HG03159 (cell line): ENCODE measurements around the gene ATG7.

ENCODE experiments used
- ATAC-seq: cut with Tn5 transposase; IDR thresholded peaks from one replicate; pipeline ENCODE4 v1.9.1; 2021; ENCODE audit warnings: mild to moderate bottlenecking, moderate library complexity; ENCODE audit not compliant: unreplicated experiment

ATG7 gene

DNA sequence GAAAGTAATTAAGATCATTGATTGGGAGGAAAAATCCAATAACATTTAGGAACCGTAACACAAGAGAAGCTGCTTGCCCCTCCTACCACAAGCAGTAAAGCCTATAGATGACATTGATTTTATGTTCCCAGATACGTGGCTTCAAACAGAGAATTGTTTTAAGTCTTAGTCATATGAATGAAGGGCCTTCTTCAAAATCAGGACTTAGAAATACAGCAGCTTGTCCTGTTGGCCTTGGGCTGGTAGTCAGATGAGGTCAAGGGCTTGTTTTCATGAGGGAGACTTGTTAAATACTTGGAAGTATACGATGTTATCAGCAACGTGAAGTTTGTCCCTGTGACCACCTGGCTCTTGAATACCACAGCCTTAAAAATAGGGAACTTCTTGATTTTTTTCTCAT is 257.1 kb downstream of the ATG7 start:
- no peak for ATAC-seq

DNA sequence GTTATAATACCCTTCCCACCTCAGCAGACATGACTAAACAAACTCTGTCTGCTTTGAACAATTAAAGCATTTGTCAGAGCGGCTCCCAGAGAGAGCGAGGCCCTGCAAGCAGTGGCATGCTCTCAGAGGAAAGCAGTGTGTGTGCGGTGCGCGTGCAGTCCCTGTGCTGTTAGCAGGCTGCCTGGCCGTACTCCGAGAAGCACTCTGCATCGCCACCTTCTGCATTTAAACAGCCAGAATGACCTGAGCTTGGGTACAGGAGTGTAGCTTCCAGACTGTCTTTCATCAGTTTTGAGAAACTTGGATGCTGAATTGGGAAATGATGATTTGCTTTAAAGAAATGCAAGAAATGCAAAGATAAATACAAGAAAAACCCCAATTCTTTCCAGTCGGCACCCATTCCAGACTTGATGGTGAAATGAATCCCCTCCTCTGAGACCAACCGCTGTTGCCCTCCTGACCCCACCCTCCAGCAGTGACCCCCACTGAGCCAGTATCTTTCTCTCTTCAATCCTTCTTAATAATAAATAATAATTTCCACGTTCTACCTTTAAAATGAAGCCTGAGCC is 258.0 kb downstream of the ATG7 start:
- ATAC-seq, result no peak

DNA sequence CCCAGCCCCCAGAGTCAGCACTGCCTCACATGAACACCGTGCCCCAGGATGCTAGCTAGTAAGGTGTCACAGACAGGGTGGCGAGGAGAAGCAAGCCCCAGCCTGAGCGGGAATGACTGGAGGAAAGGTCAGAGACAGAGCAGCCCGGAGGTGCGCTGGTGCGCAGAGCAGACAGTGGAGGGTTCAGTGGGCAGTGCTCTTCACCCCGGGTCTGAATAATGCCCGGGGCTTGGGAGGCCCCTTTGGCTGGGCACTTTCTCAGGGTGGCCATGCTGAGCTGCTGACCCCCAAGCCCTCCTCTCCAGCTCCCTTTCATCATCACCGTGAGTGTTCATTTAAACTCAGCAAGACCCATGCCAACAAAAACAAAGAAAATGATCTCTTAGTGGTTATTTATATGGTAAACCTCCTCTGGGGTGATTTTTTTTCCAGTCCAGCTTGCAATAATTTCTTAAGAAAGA is 260.8 kb downstream of the ATG7 start:
- ATAC-seq, result no peak

DNA sequence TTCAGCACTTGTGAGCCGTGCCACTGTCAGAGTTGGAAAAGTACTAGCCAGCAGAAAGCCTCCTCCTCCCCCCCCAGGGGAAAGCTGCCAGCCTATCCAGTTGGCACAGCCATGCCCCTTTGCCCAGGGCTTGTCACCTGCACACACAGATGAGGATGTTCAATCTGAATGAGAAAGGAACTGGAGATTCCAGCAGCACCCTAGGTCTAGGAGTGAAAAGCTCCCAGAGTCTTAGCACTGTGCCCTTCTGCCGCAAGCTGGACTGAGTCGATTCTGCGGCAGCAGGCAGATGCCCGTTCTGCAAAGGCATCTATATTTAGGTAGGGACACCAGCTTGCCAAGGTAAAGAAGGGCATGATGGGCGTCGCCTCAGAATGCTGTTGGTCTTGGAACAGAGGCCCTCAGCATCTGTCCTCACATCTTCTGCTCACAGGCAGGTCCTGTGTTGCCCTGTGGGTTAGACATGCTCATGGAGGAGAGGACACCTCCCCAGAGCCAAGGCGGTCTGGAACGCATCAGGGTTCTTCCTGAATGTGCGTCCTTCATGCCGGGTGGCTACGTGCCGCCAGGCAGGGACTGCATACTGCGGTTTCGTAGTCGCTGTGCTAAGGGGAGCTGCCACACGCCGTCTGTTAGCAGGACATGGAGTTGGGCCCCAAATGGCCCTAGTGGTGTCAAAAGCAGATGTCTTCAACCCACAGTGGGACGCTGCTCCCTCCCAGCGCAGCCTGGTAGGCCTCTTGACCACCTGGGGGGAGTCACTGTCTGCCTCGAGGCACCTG is 262.0 kb downstream of the ATG7 start:
- no peak for ATAC-seq

DNA sequence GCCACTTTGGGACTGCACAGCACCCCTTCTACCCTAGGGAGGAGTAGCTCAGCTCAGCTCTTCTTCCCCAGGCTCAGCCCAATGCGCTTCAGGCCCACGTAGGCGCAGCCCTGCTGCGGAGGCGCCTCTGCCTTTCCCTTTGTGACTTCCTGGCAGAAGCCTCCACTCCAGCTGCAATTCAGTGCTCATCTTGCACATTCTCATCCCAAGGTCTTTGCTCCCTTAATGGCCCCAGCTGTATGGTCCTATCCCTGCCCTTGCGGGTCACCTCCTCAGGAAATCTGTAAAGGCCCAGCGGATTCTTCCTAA is 262.6 kb downstream of the ATG7 start:
- ATAC-seq, result no peak

DNA sequence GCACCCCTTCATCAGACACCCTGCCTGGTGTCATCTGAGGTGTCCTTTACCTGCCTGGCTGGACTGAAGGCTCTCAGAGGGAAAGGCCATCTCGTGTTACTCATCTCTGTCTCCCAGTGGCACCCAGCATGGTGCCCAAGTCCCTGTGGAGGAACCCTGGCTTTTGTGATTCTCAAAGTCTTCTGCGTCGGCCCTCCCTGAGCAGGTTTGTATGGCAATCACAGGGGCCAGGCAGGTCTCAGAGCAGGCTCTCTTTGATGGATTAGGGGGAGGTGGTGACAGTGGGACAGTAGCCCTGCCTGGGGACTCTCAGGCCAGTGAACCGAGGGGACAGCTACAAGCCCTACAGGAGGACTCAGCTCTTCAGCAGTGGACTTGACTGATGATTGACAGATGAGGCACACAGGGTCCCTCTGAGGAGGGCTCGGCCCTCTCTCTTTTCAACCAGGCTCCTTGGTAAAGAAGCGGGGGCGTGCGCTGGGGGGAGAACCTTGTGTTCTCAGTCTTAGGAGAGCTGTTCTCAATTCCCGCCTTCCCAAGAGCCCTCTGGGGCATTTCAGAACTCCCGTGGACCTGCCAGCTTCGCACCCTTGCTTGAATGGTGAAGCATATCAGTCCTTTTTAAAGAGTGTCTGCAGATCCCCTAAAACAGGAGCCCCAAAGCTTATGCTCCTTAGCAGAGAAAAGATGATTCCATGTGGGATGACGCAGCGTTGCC is 263.2 kb downstream of the ATG7 start:
- no peak for ATAC-seq

DNA sequence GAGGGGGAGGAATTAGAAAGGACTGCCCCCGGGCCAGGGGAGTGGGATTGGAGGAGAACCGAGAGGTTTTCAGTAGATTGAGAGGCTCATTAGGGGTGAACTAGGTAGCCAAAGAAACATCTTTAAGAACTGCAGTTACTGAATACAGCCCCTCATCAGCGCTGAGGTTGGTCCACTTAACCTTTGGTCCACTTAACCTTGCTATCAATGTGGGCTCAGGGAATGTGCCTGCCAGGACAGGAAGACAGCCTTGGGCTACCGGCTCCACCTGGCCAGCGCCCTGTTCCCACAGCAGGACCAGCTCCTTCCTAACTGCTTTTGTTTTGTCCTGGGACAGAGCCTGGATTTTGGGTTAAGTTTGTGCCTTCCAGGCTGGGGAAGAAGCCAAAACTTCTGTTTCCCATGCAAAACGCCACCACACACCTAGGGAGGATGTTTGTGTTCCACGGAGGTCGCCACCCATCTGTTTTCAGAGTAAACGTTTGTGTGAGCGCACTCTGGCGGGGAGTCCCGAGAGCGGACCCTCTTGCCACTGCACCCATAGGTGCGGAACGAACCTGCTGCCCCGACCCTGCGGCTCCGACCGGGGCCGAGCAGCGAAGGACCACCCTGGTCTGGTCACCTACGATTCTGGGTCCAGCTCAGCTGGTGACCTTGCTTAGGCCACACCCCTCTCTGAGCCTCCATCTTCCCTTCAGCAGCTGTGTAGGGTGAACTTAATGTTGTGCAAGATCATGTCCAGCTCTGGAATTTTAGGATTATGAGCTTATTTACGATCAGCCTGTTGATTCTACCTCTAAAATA is 264.1 kb downstream of the ATG7 start:
- ATAC-seq, result no peak

DNA sequence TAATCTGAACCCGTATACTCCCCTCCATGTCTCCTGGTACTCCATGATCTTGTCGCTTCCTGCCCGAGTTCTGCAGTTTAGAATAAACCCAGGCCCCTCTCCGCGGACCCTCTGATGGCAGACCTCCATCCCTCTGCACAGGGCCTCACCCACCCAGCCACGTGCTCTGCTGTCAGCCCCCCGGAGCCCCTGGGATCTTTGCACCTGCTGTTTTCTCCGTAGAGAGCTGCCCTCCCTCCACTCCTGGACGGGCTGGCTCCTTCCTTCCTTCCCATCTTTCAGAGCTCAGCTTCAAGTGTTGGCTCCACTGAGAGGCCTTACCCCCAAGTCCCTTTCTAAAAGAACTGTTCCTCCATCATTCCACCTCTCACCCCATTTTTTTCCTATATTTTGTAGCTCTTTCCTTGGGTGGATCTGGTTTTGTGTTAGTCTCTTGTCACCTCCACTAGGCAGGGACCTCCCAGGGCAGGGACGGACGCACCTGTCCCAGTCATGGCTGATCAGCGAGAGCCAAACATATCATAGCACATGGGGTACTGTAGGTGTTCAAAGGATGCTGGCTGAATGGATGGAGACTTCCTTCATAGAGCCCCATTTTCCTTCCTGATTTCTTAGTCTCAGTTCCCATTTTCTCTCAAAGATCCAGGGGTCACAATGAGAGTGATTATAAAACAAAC is 264.9 kb downstream of the ATG7 start:
- ATAC-seq, result no peak

DNA sequence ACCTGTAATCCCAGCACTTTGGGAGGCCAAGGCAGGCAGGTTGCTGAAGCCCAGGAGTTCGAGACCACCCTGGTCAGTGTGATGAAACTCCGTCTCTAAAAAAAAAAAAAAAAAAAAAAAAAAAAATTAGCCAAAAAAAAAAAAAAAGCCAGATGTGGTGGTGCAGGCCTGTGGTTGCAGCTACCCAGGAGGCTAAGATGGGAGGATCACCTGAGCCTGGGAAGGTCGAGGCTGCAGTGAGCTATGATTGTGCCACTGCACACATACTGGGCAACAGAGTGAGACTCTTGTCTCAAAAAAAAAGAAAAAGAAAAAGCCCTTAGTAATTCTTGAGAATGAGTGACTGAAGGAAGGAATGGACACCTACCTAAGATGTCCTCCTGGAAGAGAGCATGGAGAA is 266.4 kb downstream of the ATG7 start:
- ATAC-seq, result no peak

DNA sequence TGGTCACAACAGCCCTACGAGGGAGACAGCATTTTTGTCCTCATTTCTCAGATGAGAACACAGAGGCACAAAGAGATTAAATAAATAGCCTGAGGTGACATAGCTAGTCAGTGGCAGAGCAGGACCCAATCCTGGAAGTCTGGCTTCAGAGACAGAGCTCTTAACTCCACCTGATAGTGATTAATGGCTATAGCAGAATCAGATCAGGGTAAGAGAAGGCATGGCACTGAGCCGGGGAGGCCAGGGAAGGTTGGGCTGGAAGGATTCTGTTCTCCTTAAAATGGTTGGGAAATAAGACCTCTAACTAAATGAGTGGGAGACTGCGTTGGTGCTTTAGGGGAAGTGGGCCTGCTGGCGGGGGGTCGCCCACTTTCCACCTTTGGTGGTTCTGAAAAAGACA is 267.0 kb downstream of the ATG7 start:
- ATAC-seq, result no peak

DNA sequence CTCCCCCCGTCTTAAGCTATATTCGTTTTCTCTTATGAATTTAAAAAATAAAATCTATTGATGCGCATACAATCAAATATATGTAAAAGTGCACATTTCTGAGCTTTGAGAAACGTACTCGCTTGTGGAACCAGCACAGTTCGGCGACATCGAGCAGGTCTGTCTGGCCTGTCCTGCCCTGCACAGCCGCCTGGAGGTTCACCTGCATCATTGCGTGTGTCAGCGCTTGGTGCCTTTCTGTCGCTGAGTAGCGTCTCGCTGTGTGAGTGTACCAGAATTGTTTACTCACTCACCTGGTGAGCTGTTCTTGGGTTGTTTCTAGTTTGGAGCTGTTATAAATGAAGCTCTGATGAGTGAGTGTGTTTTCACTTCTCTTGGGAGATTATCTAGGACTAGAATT is 267.5 kb downstream of the ATG7 start:
- no peak for ATAC-seq

DNA sequence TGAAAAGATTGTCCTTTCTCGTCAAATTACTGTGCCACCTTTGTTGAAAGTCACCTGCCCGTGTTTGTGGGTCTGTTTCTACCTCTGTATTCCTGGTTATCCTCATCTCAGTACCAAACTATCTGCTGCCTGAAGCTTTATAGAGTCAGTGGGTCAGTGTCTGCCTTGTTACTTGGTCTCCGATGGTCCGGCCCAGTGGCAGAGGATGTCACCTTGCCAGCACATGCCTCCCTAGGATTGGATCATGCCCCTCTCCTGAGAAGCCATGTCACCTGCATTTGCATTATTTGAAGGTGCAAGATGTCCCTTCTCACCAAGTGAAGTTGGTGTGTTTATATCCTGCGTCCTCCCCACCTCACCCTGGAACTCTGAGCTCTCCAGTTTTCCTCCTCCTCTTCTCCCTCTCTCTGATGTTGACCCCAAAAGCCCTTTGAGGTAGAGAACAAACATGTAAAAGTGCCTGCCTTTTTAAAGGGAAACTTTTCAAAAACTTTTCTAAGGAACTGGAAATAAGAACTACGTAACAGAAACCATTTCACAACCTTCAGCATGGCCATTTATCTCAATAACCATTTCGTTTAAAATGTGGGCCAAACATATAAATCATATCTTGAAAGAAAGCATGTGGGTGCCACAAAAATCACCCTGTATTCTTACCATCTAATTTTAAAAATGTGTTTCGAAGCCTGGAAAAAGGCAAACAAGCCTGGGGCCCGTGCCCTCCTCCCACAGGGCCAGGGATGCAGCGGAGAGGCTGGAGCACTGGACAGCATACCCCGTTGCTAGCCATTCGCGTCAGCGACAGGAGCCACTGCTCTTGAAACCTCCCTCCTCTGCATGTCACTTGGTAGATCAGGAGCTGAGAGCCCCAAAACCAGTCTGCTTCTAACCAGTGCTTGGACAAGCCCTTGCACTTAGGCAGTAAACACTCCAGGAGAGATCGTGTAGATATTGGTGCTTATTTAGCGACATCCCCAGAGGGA is 269.4 kb downstream of the ATG7 start:
- no peak for ATAC-seq

DNA sequence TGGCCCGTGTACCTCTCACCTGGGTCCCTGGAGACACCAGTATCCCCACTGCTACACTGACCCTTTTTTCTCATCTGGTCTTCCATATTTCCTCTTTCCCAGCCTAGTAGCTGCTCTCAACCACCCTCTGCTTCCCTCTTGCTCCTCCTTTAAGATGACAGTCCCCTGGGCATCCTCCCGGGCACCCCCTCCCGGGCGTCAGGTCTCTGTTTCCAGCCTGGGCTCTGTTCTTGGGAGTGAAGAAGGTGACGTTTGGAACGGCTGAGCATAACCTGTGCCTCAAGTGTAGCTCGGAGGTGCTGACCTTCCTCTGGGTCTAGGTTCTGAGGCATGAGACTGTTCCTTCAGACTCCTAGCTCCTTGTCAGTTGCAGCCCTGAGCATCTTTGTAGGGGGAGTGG is 270.4 kb downstream of the ATG7 start:
- ATAC-seq, result no peak

DNA sequence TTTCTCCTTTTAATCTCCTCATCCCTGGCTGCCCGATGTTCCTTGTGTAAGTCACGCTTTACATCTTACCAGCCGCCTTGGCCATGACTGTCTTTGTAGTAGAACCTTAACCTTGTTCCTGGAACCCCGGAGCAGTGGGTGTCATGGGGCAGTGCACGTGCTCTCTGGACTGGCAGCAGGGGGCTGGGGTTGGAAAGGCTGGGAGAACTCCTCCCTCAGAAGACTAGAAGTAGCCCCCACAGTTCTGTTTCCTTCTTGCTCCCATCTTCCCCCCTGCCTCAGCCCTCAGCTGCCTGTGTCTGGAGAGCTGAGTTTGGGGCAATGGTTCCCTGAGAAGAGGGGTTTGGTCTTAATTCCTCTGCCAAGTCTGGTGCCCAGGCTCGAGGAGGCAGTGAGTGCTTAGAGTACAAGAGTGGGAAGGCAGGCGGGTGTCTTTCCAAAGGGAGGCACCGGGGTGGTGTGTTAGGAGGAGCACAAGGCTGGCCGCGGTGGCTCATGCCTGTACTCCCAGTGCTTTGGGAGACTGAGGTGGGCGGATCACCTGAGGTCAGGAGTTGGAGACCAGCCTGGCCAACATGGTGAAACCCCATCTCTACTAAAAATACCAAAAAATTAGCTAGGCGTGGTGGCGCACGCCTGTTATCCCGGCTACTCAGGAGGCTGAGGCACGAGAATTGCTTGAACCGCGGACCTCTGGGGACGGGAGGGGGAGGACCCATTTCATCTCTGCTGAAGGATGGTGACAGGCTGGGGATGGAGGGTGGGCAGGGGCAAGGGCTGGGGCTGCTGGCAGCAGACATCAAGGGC is 271.1 kb downstream of the ATG7 start:
- ATAC-seq, result no peak

DNA sequence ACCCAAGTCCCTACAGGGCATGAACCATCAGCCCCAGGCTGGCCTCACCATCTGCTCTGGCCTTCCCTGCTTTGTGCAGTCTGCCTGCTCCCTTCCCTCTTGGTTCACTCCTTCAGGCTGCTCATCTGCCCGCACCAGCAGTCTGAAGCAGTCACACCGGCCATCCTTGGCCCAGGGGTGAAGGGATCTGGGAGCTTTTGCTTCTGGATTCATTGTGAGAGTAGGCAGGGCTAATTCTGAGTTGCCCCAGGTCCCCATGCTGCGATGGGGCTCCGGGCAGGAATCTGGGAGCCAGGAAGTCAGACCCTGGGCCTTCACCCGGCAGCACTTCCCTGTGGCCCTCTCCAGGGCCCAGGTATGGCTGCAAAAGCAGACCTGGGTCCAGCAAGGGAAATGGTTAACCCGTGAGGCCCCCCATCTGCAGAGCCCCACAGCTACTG is 271.8 kb downstream of the ATG7 start:
- ATAC-seq, result no peak

DNA sequence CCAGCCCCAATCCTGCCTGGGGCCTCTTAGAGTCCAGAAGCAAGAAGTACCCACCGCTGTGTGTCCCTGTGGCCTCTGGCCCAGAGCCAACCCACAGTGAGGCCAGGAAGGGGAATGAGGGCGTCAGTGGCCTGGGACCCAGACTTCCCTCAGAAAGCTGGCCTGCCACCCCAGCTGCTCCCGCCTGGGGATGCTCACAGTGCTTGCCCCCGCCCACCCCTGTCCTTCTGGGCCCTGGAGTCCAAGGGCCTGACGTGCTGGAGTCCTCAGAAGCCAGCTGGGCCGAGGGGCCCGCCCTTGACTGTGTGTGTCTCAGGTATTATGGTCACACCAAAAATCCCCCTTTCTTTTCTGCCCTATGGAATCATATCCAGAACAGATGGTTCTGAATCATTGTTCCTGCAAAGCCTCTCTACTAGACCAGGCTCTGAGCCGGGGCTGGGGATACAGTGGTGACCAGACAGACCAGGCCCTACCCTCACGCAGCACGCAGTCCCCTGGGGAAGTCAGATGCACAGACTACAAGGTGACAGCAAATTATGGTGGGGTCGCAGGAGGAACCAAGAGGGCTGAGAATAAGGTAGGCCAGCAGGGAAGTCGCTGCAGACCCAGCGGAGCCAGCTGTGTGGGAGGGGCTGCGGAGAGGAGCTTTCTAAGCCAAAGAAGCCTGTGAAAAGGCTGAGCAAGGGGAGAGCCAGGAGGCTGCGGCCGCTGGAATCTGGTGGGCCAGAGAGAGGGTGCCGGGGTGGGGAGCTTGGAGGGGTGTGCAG is 272.4 kb downstream of the ATG7 start:
- ATAC-seq, result no peak

DNA sequence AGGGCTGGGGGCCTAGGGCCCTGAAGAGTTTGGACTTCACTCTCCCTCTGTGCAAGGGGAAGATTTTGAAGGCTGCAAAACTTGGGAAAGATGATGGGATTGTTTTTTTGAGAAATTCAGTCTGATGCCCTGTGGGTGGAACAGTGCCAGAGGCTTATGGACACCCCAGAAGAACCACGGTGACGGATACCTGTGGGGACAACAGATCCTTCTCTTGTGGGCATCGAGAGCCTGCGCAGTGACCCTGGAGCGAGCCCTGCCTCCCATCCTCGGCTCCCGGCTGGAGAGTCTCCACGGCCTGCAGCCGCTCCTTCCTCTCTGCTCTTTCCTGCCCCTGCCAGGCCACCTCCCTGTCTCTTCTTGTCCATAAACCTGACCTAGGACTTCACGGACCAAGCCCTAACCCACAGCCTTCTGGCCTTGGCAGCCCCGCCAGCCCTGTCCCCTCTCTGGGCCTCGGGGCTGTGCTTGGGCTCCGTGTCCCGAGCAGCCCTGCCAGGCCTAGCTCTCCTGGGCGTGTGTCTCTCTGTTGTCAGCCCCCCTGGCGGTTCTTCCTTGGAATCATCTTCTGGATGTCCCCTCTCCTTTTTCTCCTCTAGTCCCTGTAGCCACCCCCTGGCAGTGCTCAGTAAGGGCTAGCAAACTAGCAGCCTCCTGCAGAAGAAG is 273.1 kb downstream of the ATG7 start:
- no peak for ATAC-seq
